DND-41 (cell line): ENCODE results near the gene OXCT1.

ENCODE experiments used
- ATAC-seq: fragments of 200-7000 bp; cut with Tn5 transposase; 3 replicates; pipeline ENCODE4 v1.9.1; 2021; ENCODE audit warnings: low read depth; ENCODE audit not compliant: insufficient read depth
- DNase-seq: peaks from one replicate; pipeline ENCODE4 v3.0.0-alpha.2; 2020
- H2AFZ ChIP-seq: 2 replicates; pipeline ENCODE4 v1.6.0; 2012; ENCODE audit warnings: low read depth, low read length
- H3K27ac ChIP-seq: 2 replicates; pipeline ENCODE4 v1.5.1; 2012; ENCODE audit warnings: low read length, inconsistent platforms
- H3K27me3 ChIP-seq: fragments of 200-600 bp; sonication (generic); 2 replicates; pipeline ENCODE4 v1.6.0; 2012; ENCODE audit warnings: low read length, mild to moderate bottlenecking, inconsistent platforms; ENCODE audit not compliant: insufficient read depth, poor library complexity
- H3K36me3 ChIP-seq: 2 replicates; pipeline ENCODE4 v1.5.1; 2012; ENCODE audit warnings: low read length, inconsistent platforms; ENCODE audit not compliant: insufficient read depth
- H3K4me1 ChIP-seq: 2 replicates; pipeline ENCODE4 v1.5.1; 2012; ENCODE audit warnings: mild to moderate bottlenecking, low read length; ENCODE audit not compliant: insufficient read depth
- H3K4me2 ChIP-seq: 2 replicates; pipeline ENCODE4 v1.6.0; 2012; ENCODE audit warnings: mild to moderate bottlenecking, moderate library complexity, low read length, inconsistent platforms; ENCODE audit not compliant: insufficient read depth
- H3K4me3 ChIP-seq, 2 experiments: fragments of 200-600 bp in 1 of 2; shearing (Covaris generic) in 1 of 2; 2 replicates each; pipeline ENCODE4 v1.5.1; 2012 to 2016; ENCODE audit warnings: inconsistent platforms in 2 of 2, low read length in 2 of 2, mild to moderate bottlenecking in 2 of 2, low read depth in 1 of 2, moderate library complexity in 1 of 2
- H3K79me2 ChIP-seq: 2 replicates; pipeline ENCODE4 v1.6.0; 2012; ENCODE audit warnings: low read length, inconsistent platforms; ENCODE audit not compliant: insufficient read depth
- H3K9ac ChIP-seq: 2 replicates; pipeline ENCODE4 v1.6.0; 2012; ENCODE audit warnings: low read depth, mild to moderate bottlenecking, inconsistent platforms, low read length, moderate library complexity
- H3K9me3 ChIP-seq: 2 replicates; pipeline ENCODE4 v1.5.1; 2012; ENCODE audit warnings: low read length, moderate library complexity, mild to moderate bottlenecking, inconsistent platforms; ENCODE audit not compliant: insufficient read depth, severe bottlenecking
- H4K20me1 ChIP-seq: 2 replicates; pipeline ENCODE4 v1.6.0; 2012; ENCODE audit warnings: low read length; ENCODE audit not compliant: insufficient read depth
- EZH2 ChIP-seq: IDR thresholded peaks from 3 replicates; pipeline ENCODE4 v1.6.1; 2012; ENCODE audit warnings: borderline replicate concordance, low read depth, mild to moderate bottlenecking, moderate library complexity, low read length, inconsistent platforms; ENCODE audit not compliant: severe bottlenecking
- TF ChIP-seq, protein P1 (sequence below): IDR thresholded peaks from 2 replicates; pipeline ENCODE4 v1.5.1; 2012; ENCODE audit warnings: borderline replicate concordance, low read length, moderate library complexity, mild to moderate bottlenecking; ENCODE audit not compliant: poor library complexity, severe bottlenecking; ENCODE audit errors: extremely low read depth

OXCT1 gene

DNA sequence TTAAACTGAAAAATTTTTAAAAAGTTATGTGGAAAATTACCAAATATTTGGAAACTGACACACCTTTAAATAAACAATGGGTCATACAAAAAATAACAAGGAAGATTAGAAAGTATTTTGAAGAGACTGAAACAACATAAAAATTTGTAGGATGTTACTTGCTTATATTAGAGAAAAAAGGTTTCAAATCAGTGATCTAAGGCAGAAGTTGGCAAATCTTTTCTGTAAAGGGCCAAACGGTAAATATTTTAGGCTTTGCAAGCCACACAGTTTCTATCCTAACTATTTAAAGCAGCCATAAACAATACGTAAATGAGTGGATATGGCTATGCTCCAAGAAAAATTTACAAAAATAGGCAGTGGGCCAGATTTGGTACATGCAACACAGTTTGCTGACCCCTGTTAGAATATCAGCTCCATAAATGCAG is 81.3 kb downstream of the OXCT1 start:
- Histone ChIP-seq H3K4me1 (no peaks in the 10 kb centered on the region), H3K36me3 (peaks cover 48% of the 10 kb centered on the region), H3K27me3 (no peaks in the 10 kb centered on the region), H3K9ac (no peak overlapping the region), H3K79me2 (no peaks in the 10 kb centered on the region), H3K27ac (no peak overlapping the region), H4K20me1 (no peaks in the 10 kb centered on the region), H3K4me2 (no peak overlapping the region), H3K4me3 (no peak overlapping the region), H3K9me3 (no peaks in the 10 kb centered on the region), H2AFZ (no peak overlapping the region)
- no peak for ATAC-seq
- DNase-seq, result no peak
- TF ChIP-seq EZH2, result no peak
- TF ChIP-seq, protein P1, sequence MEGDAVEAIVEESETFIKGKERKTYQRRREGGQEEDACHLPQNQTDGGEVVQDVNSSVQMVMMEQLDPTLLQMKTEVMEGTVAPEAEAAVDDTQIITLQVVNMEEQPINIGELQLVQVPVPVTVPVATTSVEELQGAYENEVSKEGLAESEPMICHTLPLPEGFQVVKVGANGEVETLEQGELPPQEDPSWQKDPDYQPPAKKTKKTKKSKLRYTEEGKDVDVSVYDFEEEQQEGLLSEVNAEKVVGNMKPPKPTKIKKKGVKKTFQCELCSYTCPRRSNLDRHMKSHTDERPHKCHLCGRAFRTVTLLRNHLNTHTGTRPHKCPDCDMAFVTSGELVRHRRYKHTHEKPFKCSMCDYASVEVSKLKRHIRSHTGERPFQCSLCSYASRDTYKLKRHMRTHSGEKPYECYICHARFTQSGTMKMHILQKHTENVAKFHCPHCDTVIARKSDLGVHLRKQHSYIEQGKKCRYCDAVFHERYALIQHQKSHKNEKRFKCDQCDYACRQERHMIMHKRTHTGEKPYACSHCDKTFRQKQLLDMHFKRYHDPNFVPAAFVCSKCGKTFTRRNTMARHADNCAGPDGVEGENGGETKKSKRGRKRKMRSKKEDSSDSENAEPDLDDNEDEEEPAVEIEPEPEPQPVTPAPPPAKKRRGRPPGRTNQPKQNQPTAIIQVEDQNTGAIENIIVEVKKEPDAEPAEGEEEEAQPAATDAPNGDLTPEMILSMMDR, result no peak

DNA sequence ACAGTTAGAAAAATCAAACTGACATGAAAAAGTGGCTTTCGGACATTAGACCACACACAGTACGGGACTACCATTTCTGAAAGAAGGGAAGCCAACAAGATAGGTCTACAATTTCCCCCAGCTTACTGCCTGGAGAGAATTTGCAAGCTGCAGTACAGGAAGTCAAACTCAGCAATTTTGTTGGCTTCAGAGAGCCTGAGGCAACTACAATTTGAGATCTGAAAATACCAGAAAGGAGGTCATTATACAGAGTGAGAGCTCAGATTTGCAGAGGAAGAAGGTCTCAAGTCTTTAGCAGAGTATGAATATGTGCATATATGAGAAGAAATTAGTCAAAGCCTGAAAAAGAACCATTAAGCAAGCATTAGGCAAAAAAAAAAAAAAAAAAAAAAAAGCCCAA is 83.0 kb downstream of the OXCT1 start:
- H3K4me3 ChIP-seq, result no peak overlapping the region
- TF ChIP-seq, protein P1, result no peak
- no peak for TF ChIP-seq EZH2
- H3K79me2 ChIP-seq, result no peaks in the 10 kb centered on the region
- H3K4me1 ChIP-seq, result no peaks in the 10 kb centered on the region
- no peak overlapping the region for H3K9ac ChIP-seq
- H3K9me3 ChIP-seq, result no peaks in the 10 kb centered on the region
- peaks cover 49% of the 10 kb centered on the region; the same call in 1 of the 2 replicates for H3K36me3 ChIP-seq
- H2AFZ ChIP-seq, result no peak overlapping the region
- H3K4me2 ChIP-seq, result no peak overlapping the region
- ATAC-seq, result no peak; the same call in 2 of the 3 replicates
- H3K27me3 ChIP-seq, result no peaks in the 10 kb centered on the region
- DNase-seq, result no peak
- H3K27ac ChIP-seq, result no peak overlapping the region
- H4K20me1 ChIP-seq, result no peaks in the 10 kb centered on the region

DNA sequence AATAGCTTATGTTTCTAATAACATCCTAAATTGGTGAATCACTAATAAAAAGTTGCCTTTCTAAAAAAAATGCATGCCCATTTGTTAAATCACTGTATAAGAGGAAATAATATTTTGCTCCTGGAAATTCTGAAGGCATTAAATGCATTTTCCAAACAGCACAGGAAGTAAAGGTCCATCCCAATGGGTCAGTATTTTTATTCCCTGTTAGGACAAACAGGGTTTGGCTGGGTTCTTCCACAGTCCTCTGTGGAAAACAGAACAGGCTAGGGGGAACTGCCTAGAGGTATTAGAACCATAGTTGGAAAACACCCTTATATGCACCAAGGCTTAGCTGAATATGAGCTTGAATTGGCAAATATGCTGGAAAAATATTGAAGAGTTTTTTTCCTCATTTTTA is 85.2 kb downstream of the OXCT1 start:
- peaks cover 50% of the 10 kb centered on the region; the same call in 1 of the 2 replicates for H3K36me3 ChIP-seq
- ATAC-seq (no peak), DNase-seq (no peak)
- H3K9ac ChIP-seq, result no peak overlapping the region
- H3K4me1 ChIP-seq, result no peaks in the 10 kb centered on the region
- H3K79me2 ChIP-seq, result no peaks in the 10 kb centered on the region
- H3K27ac ChIP-seq, result no peak overlapping the region
- H3K9me3 ChIP-seq, result no peaks in the 10 kb centered on the region
- no peaks in the 10 kb centered on the region for H3K27me3 ChIP-seq
- no peaks in the 10 kb centered on the region for H4K20me1 ChIP-seq
- H2AFZ ChIP-seq, result no peak overlapping the region
- no peak overlapping the region for H3K4me3 ChIP-seq
- TF ChIP-seq EZH2, result no peak
- TF ChIP-seq, protein P1, result no peak
- H3K4me2 ChIP-seq, result no peak overlapping the region

DNA sequence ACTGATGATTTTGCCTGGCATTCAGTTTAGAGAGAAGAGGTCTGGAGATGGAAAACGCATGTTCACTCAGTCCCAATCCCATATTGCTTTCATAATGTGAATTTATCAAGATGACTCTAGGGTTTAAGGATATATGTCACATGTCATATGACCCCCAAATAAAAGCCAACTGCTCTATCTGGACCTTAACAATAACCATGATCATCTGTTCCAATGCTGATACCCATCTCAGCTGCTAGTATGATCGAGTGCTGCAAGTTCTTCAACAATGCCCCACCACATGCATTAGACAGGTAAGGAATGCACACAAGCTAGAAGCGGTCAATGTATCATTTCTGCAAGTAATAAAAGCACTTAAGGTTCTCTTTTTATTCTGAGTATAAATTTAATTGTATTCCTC is 91.8 kb downstream of the OXCT1 start:
- Histone ChIP-seq H3K4me2 (no peak overlapping the region), H2AFZ (no peak overlapping the region), H3K36me3 (peaks cover 19% of the 10 kb centered on the region; the same call in 1 of the 2 replicates), H3K27ac (no peak overlapping the region), H3K9ac (no peak overlapping the region), H3K79me2 (no peaks in the 10 kb centered on the region), H3K4me1 (no peaks in the 10 kb centered on the region), H3K9me3 (no peaks in the 10 kb centered on the region), H3K4me3 (no peak overlapping the region), H4K20me1 (no peaks in the 10 kb centered on the region), H3K27me3 (no peaks in the 10 kb centered on the region)
- no peak for DNase-seq
- no peak for TF ChIP-seq EZH2
- TF ChIP-seq, protein P1, result no peak
- ATAC-seq, result no peak
